KOPT-K1 (cell line): ENCODE results near the gene TUFT1.

Source experiments
- H3K27ac ChIP-seq: fragments of 200-600 bp; sonication (generic); 2 replicates; pipeline ENCODE4 v1.5.1; 2016; ENCODE audit warnings: antibody characterized with exemption, mild to moderate bottlenecking, low read depth, low read length; ENCODE audit not compliant: poor library complexity, severe bottlenecking
- H3K36me3 ChIP-seq: fragments of 200-600 bp; sonication (generic); 2 replicates; pipeline ENCODE4 v1.5.1; 2017; ENCODE audit warnings: antibody characterized with exemption, mild to moderate bottlenecking, low read length, moderate library complexity; ENCODE audit not compliant: insufficient read depth
- H3K9me3 ChIP-seq: fragments of 200-600 bp; sonication (generic); 2 replicates; pipeline ENCODE4 v1.5.1; 2017; ENCODE audit warnings: antibody characterized with exemption, low read length, mild to moderate bottlenecking; ENCODE audit not compliant: insufficient read depth, poor library complexity, severe bottlenecking

Gene TUFT1

DNA sequence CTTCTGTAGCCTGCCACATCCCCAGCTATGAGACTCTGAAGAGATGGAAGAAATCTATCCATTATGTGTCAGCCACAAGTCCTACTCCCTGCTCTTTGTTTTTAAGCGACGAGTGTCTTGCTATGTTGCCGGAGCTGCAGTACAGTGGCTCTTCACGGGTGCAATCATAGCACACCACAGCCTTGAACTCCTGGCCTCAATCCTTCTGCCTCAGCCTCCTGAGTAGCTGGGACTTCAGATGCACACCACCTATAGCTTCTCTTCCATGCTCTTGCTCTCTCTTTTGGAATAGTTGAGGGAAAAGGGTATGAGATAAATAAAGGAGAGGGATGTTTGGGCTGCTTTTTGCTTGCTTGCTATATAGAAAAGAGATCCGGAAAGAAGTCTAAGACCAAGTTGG, 1.6 kb downstream of the TUFT1 start:
- H3K9me3 ChIP-seq = no peaks in the 10 kb centered on the region
- no peak overlapping the region for H3K27ac ChIP-seq
- H3K36me3 ChIP-seq = no peaks in the 10 kb centered on the region

DNA sequence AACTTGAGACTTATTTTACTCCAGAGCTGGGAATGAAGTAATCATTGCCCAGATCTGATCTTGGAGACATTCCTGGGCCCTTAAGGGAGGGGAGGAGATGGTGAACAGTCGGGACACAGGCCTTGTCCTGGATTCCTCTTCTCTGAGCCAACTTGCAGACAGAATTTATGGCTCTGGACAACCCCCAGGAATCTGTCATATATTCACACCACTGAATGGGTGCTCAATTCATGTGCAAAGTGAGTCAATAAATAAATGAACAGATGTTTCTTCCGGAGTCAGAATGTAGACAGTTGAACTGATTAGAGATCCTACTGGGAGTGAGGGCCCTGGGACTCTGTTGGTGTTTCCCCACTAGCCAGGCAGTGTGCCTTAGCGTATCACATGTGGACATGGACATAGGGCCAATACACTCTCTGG, 2.6 kb downstream of the TUFT1 start:
- Histone ChIP-seq H3K27ac (no peak overlapping the region), H3K36me3 (no peaks in the 10 kb centered on the region), H3K9me3 (no peaks in the 10 kb centered on the region)

DNA sequence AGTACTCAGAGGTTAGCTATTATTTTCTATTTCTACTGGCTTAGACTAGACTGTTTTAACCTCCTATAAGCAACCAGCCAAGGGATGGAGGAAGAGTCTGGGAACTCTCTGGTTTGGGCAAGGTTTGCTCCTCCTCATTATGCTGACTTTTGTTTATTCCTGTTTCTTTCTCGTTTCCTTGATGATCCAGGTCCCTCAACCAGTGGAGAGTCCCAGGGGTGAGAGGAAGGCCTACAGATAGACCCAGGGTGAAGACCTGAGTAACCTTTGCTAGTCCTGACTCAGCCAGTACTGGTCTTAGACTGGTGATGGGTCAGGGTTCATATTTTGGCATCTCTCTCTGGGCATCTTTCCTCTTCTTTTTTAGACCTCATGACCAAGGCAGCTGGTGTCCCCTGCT, 5.4 kb downstream of the TUFT1 start:
- Histone ChIP-seq H3K27ac (no peak overlapping the region), H3K36me3 (no peaks in the 10 kb centered on the region), H3K9me3 (no peaks in the 10 kb centered on the region)

DNA sequence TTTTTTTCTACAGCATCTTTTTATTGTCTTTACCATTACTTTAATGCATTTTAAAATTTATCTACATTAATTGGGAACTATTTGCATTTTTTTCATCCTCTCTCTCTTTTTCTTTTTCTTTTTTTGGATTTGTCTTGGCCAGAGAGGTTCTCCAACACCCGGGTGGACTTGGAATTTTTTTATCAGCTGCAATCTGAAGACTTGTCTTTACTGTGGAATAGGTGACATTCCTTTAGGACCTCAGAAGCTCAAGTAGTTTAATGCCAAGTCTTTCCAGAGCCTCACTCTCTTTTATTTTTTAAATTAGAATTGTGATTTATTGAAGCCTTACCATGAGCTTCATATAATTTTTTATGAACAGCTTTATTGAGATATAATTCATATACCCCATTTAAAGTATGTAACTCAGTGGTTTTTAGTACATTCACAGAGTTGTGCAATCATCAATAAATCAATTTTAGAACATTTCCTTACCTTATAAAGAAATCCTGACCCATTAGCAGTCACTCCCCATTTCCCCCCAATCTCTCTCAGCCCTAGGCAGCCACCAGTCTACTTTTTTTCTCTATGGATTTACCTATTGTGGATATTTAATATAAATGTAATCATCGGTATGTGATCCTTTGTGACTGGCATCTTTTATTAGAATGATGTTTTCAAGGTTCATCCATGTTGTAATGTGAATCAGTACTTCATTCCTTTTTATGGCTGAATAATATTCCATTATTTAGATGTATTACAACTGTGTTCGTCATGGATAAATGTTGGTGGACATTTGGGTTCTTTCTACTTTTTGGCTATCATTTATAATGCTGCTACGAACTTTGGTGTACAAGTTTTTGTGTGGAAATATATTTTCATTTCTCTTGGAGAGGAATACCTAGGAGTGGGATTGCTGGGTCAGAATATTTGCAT, 6.2 kb downstream of the TUFT1 start:
- Histone ChIP-seq H3K9me3 (no peaks in the 10 kb centered on the region), H3K27ac (no peak overlapping the region), H3K36me3 (no peaks in the 10 kb centered on the region)

DNA sequence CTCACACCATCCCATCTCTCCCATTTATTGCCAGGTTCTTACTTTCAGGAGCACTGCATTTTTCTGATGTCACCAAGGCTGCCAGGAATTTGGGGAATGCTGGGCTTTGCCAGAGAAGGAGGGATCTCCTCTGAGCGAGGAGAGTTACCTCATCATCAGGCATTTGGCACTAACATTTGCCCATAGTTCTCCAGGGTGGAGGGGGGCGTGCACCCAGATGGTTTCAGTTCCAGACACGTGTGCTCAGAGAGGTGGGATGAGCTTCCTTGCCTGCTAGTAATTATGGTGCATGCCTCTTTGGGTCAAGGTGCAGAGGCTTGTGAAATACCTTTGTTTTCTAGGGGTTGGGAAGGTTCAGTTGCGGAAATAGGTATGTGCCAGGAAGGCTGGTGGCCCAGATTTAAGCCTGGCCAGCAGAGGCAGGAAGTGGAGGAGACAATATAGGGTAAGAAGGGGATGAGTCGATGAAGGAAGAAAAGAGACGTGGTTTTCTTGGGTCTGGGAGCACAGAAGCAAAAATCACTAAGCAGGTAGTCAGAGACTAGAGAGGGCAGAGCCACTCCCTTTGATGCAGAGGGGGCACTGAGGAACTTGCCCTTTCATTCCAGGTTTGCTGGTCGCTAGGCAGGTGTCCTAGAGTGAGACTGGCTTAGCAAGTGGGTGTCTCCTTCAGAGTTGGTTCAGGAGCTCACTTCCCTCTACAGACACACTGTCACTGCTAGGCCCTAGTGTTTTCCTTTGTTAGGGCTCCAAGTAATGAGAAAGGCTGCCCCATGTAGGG, 7.2 kb downstream of the TUFT1 start:
- no peak overlapping the region for H3K27ac ChIP-seq

GRCh38 chr1:151547900-151548230, 7.8 kb downstream of the TUFT1 start:
- Histone ChIP-seq H3K27ac (no peak overlapping the region), H3K36me3 (no peaks in the 10 kb centered on the region)

More for the DNA sequence above, 7.2 kb downstream of the TUFT1 start:
- Histone ChIP-seq H3K36me3 (no peaks in the 10 kb centered on the region), H3K9me3 (no peaks in the 10 kb centered on the region)

DNA sequence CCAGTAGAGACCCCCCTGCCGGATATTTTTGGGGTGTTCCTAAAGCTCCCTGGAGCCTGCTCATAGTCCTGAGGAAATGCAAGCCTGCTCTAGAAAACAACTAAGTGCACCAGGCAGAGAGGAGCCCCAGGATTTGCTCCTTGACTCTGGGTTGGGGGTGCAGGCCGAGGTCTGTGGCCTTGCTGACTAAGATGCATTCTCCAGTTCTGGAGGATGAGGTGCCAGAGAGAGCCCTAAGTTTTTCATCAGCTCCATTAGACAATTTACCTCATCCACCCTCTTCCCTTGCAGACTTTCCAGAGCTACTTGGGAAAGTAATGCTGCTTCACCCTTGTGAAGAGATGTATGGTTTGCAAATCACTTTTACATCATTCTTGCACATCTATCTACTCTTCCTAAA, 9.1 kb downstream of the TUFT1 start:
- Histone ChIP-seq H3K27ac (no peak overlapping the region), H3K36me3 (no peaks in the 10 kb centered on the region), H3K9me3 (no peaks in the 10 kb centered on the region)

More at GRCh38 chr1:151547900-151548230, 7.8 kb downstream of the TUFT1 start:
- no peaks in the 10 kb centered on the region for H3K9me3 ChIP-seq

DNA sequence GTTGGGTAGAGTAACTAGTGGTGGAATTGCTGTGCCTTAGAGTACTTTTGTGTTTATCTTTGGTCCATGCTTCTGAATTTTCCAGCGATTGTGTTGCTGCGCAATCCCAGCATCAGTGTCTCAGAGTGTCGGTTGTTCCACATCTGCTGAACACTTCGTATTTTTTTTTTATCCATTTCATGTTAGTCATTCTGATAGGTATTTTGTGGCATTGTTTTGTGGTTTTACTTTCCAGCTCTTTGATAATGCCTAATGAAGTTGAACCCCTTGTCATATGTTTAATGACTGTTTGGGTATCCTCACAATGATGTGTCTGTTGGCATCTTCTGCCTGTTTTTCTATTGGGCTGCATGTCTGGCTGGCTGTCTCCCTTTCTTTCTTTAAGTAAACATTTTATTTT, 13.6 kb downstream of the TUFT1 start:
- no peaks in the 10 kb centered on the region for H3K9me3 ChIP-seq
- no peaks in the 10 kb centered on the region for H3K36me3 ChIP-seq
- H3K27ac ChIP-seq = no peak overlapping the region

GRCh38 chr1:151556052-151556451, 15.9 kb downstream of the TUFT1 start:
- Histone ChIP-seq H3K27ac (no peak overlapping the region), H3K36me3 (no peaks in the 10 kb centered on the region), H3K9me3 (no peaks in the 10 kb centered on the region)

DNA sequence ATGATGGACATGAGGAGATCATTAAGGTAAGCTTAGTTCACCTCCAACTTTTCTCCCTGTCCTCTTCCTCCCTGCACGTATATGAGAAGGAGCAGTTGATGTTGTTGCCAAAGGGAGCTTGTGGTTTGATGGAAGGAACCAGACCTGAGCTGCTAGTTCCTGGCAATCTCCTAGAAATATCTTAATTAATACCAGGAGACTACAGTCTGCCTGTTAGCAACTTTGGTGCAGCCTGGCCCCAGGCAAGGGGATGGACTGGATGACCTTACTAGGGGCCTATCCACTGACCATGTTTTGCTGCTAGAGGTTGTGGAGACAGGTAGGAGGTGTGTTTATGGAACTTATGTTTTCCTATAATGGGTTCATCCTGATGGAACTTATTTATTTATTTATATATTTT, 22.6 kb downstream of the TUFT1 start:
- Histone ChIP-seq H3K27ac (no peak overlapping the region), H3K9me3 (no peaks in the 10 kb centered on the region), H3K36me3 (no peaks in the 10 kb centered on the region)

DNA sequence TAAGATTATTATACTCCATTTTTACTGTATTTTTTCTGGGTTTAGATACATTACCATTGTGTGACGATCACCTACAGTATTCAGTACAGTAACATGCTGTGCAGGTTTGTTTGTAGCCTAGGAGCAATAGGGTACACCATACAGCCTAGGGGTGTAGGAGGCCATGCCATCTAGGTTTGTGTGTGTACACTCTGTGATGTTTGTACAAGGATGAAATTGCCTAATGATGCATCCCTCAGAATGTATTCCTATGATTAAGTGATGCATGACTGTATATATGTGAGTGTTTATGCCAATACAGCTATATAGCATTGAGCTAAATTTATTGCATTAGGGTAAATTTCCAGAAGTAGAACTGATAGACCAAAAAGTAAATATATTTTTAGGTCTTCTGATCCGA, 23.3 kb downstream of the TUFT1 start:
- H3K36me3 ChIP-seq = no peaks in the 10 kb centered on the region
- no peak overlapping the region for H3K27ac ChIP-seq
- no peaks in the 10 kb centered on the region for H3K9me3 ChIP-seq

GRCh38 chr1:151565502-151566189, 25.5 kb downstream of the TUFT1 start:
- no peaks in the 10 kb centered on the region for H3K36me3 ChIP-seq
- H3K9me3 ChIP-seq = no peaks in the 10 kb centered on the region
- H3K27ac ChIP-seq = no peak overlapping the region

DNA sequence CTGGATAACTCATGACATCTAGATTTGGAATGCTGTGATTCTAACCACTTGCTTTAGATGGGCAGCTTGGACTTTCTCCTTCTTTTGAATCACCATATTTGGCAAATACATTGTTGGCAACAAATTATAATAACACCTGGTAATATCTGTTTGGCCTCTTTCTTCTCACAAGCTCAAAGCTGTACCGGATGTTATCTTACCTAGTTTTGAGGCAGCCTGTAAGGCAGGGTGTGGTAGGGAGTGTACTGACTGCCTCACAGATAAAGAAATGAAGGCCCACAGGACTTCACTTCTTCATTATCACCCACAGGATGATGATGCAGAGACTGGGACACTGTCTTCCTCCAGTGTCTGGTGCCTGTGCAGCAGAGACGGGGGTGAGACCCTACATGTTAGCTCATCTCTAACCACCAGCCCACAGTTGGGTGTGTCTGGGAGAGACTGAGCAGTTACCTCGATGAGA, 28.5 kb downstream of the TUFT1 start:
- Histone ChIP-seq H3K27ac (no peak overlapping the region), H3K36me3 (no peaks in the 10 kb centered on the region)

DNA sequence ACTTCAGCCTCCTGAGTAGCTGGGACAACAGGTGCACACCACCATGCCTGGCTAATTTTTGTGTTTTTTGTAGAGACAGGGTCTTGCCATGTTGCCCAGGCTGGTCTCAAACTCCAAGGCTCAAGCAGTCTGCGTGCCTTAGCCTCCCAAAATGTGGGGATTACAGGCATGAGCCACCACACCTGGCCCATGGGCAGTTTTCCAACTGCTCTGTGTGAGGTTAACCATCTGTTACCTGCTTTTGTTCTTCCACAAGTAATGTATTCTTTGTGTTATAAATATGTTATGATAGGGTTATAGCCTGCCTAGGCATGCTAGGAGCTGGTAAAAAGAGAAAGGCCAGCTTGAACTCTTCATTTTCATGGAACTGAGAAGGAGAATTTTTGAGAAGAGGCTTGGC, 30.7 kb downstream of the TUFT1 start:
- H3K27ac ChIP-seq = no peak overlapping the region
- H3K36me3 ChIP-seq = no peaks in the 10 kb centered on the region
- no peaks in the 10 kb centered on the region for H3K9me3 ChIP-seq

More for the DNA sequence above, 28.5 kb downstream of the TUFT1 start:
- H3K9me3 ChIP-seq = no peaks in the 10 kb centered on the region
